Transverse colon (tissue), 4 donors: ENCODE data around the gene INHBA. TPM values are rescaled to one million over a fixed set of nuclear protein-coding genes. Genes with fewer than 3 reads are reported as not detected.

Experiments
- DNase-seq: peaks from one replicate; pipeline ENCODE4 v3.0.0-alpha.2; 2019
- H3K27ac ChIP-seq, 4 donors: fragments of 200-600 bp; sonication (generic); 2 replicates each; pipeline ENCODE4 v1.5.1; 2016 to 2018; ENCODE audit warnings: inconsistent platforms in 4 of 4
- H3K27me3 ChIP-seq: fragments of 200-600 bp; sonication (generic); 2 replicates; pipeline ENCODE4 v1.5.1; 2017; ENCODE audit warnings: inconsistent platforms
- H3K36me3 ChIP-seq, 4 donors: fragments of 200-600 bp; sonication (generic); 2 replicates each; pipeline ENCODE4 v1.5.1; 2017 to 2019; ENCODE audit warnings: inconsistent platforms in 4 of 4
- H3K4me1 ChIP-seq, 4 donors: fragments of 200-600 bp; sonication (generic); 2 replicates each; pipeline ENCODE4 v1.5.1; 2017 to 2020; ENCODE audit warnings: inconsistent platforms in 4 of 4
- H3K4me3 ChIP-seq, 4 donors: fragments of 200-600 bp; sonication (generic); 1 replicate in 1 of 4; 2 replicates in 3 of 4; pipeline versions ENCODE4 v1.5.1 to v1.6.1; 2017 to 2019; ENCODE audit warnings: inconsistent platforms in 4 of 4
- H3K9me3 ChIP-seq, 2 donors: fragments of 200-600 bp; sonication (generic); 2 replicates each; pipeline ENCODE4 v1.5.1; 2017 to 2019; ENCODE audit warnings: inconsistent platforms in 2 of 2
- EP300 ChIP-seq: sonication (generic); formaldehyde crosslinking; IDR thresholded peaks from one replicate; pipeline ENCODE4 v1.6.1; 2017; ENCODE audit warnings: antibody characterized with exemption, low read depth
- POLR2A ChIP-seq: fragments of 450-650 bp; IDR thresholded peaks from one replicate; pipeline ENCODE4 v1.6.1; 2016; ENCODE audit warnings: antibody characterized with exemption, mild to moderate bottlenecking, moderate library complexity
- POLR2AphosphoS5 ChIP-seq, 3 donors: sonication (generic); formaldehyde crosslinking; IDR thresholded peaks; one replicate each; pipeline ENCODE4 v1.6.1; 2016; ENCODE audit warnings: antibody characterized with exemption in 3 of 3
- WGBS, 2 donors: methylation state at CpG; one replicate each; pipeline ENCODE4 v1.1.5; 2018; ENCODE audit warnings: low coverage in 1 of 2; 5-methylcytosine and 5-hydroxymethylcytosine counted together
- in situ Hi-C, 4 donors: fragments of 200-750 bp; cut with MboI; loops; one replicate each; pipeline versions ENCODE4 v1.15.0 to v1.15.1; 2017; ENCODE audit warnings: low sequenced_read_pairs in 3 of 4, low pct_ligation_motif_present in 1 of 4, low pct_unique_long_range_greater_than_20kb in 1 of 4
- intact Hi-C: fragments of 100-400 bp; cut with DNase I; formaldehyde crosslinking; loops from one replicate; pipeline ENCODE4 v1.15.1; 2023; ENCODE audit warnings: low total_unique reads
- total RNA-seq, 4 donors: library from RNA; depleted of rRNA; stranded (reverse); fragments of >200 nt; gene quantifications; one replicate each; pipeline ENCODE4 v1.1.0, GENCODE V29; 2016
- TF ChIP-seq, protein P1 (sequence below), 5 experiments: fragments of 200-600 bp in 3 of 5; fragments of 450-650 bp in 2 of 5; sonication (generic) in 3 of 5; IDR thresholded peaks; 1 replicate in 2 of 5; 2 replicates in 3 of 5; pipeline ENCODE4 v1.5.1; 2016 to 2017; ENCODE audit warnings: antibody characterized with exemption in 5 of 5, inconsistent platforms in 3 of 5, mild to moderate bottlenecking in 2 of 5, moderate library complexity in 1 of 5

Gene INHBA
- total RNA-seq, 4 donors from 2014 or later: 0.14 to 1.1 (median 1.00) TPM; not detected in 1

DNA sequence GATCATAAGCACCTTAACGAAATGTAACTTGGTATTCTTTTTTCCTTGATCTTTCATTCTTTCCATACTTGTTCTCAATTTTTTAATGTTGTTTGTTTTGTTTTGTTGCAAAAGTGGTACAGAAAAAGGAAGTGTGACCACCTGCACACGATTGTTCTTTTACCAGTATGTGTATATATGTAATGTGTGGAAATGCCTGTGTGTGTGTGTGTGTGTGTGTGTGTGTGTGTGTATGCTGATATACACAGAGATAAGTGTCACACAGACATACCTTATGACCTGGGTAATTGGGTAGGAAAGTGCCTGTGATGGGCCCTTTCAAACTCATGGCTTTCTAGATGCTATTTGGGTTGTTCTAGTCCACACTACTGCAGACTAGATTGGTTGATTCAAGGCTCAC, 14.0 kb downstream of the INHBA start:
- TF ChIP-seq, protein P1, sequence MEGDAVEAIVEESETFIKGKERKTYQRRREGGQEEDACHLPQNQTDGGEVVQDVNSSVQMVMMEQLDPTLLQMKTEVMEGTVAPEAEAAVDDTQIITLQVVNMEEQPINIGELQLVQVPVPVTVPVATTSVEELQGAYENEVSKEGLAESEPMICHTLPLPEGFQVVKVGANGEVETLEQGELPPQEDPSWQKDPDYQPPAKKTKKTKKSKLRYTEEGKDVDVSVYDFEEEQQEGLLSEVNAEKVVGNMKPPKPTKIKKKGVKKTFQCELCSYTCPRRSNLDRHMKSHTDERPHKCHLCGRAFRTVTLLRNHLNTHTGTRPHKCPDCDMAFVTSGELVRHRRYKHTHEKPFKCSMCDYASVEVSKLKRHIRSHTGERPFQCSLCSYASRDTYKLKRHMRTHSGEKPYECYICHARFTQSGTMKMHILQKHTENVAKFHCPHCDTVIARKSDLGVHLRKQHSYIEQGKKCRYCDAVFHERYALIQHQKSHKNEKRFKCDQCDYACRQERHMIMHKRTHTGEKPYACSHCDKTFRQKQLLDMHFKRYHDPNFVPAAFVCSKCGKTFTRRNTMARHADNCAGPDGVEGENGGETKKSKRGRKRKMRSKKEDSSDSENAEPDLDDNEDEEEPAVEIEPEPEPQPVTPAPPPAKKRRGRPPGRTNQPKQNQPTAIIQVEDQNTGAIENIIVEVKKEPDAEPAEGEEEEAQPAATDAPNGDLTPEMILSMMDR (IDR thresholded peaks at IDR 0.05): no peak
- no peak for TF ChIP-seq POLR2A
- no peak for TF ChIP-seq POLR2AphosphoS5 (IDR thresholded peaks at IDR 0.05)
- TF ChIP-seq EP300: no peak
- Histone ChIP-seq H3K27me3 (peaks cover 4% of the 10 kb centered on the region), H3K9me3 (no peaks in the 10 kb centered on the region), H3K36me3 (no peaks in the 10 kb centered on the region), H3K27ac (no peak overlapping the region), H3K4me3 (no peak overlapping the region), H3K4me1 (no peaks in the 10 kb centered on the region)
- WGBS, 2 donors: 71 to 79% methylated on average over 2 of the region's 2 CpGs
- in situ Hi-C loops (no loop called here), intact Hi-C loops (no loop called here)
- DNase-seq: no peak

DNA sequence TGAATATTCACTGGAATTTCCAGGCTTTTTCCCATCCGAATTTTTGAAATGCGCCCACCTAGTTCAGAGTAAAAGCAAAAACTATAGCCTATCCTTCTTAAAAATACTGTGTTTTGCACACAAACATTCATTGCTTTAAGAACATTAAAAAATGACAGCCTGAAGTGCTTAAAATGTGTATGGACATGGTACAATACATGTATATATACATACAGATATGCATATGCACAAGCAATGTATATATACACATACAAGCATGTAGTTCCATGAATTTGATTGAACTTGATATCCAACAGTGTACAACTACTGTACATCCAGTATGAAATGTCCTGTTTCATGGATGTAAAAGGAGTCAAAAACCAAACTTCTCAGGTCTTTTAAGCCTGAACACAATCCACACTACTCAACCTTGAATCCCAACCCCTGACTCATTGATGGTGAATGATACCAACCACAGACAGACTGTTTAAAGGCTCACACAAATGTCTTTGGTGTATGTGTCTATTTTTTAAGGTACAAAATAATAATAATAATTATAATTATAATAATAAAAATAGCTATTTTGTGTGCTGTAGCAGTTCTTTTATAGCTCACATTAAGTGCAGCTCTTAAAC, 14.8 kb downstream of the INHBA start:
- Histone ChIP-seq H3K27ac (no peak overlapping the region), H3K27me3 (no peaks in the 10 kb centered on the region), H3K36me3 (no peaks in the 10 kb centered on the region), H3K4me3 (no peak overlapping the region), H3K4me1 (no peaks in the 10 kb centered on the region), H3K9me3 (no peaks in the 10 kb centered on the region)
- intact Hi-C loops: no loop called here
- DNase-seq: no peak
- no peak for TF ChIP-seq POLR2AphosphoS5 (IDR thresholded peaks at IDR 0.05)
- TF ChIP-seq, protein P1 (IDR thresholded peaks at IDR 0.05): no peak
- TF ChIP-seq EP300: no peak
- TF ChIP-seq POLR2A: no peak
- WGBS, 2 donors: 89 to 100% methylated on average over 2 of the region's 2 CpGs
- in situ Hi-C loops: no loop called here

DNA sequence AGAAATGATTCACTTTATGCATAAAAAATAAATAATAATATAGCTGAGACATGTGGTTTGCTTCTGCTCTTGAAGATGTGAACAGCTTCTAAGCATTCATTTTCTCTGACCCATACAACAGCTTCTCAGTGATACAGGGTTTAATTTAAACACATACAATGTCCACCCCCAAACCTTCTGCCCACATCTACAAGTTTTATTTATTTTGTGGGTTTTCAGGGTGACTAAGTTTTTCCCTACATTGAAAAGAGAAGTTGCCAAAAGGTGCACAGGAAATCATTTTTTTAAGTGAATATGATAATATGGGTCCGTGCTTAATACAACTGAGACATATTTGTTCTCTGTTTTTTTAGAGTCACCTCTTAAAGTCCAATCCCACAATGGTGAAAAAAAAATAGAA, 17.2 kb downstream of the INHBA start:
- no peaks in the 10 kb centered on the region for H3K27me3 ChIP-seq
- WGBS, 2 donors: 42 to 60% methylated on average over 1 of the region's 1 CpG
- no peak overlapping the region for H3K4me3 ChIP-seq
- no peak for DNase-seq
- no peak for TF ChIP-seq POLR2AphosphoS5 (IDR thresholded peaks at IDR 0.05)
- TF ChIP-seq, protein P1 (IDR thresholded peaks at IDR 0.05): no peak
- TF ChIP-seq EP300: no peak
- TF ChIP-seq POLR2A: no peak
- H3K4me1 ChIP-seq: no peaks in the 10 kb centered on the region
- H3K36me3 ChIP-seq: no peaks in the 10 kb centered on the region
- intact Hi-C loops: no loop called here
- in situ Hi-C loops: no loop called here
- no peaks in the 10 kb centered on the region for H3K9me3 ChIP-seq
- no peak overlapping the region for H3K27ac ChIP-seq

DNA sequence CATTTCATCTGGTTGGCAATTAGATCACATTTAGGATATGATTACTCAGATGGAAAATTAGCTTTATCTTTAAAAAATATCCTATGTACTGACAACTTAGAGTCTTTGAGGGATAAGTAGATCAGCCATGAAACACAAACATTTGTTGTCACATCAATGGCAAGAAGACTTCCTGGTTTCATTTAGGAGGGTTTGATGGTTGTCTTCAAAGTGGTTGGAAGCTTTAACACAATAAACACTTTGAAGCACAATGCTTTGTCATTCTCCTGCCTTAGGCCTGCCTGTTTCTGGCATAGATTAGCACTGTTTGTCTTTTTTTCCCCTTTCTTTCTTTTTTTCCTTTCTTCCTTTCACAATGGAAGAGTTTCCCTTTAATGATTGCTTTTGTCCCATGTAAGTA, 20.5 kb downstream of the INHBA start:
- no peaks in the 10 kb centered on the region for H3K4me1 ChIP-seq
- intact Hi-C loops (no loop called here), in situ Hi-C loops (no loop called here)
- no peaks in the 10 kb centered on the region for H3K27me3 ChIP-seq
- H3K27ac ChIP-seq: no peak overlapping the region
- no peak overlapping the region for H3K4me3 ChIP-seq
- H3K9me3 ChIP-seq: no peaks in the 10 kb centered on the region
- DNase-seq: no peak
- TF ChIP-seq, protein P1 (IDR thresholded peaks at IDR 0.05): no peak
- TF ChIP-seq EP300: no peak
- no peak for TF ChIP-seq POLR2AphosphoS5 (IDR thresholded peaks at IDR 0.05)
- TF ChIP-seq POLR2A: no peak
- H3K36me3 ChIP-seq: no peaks in the 10 kb centered on the region
